ENCODE data around the gene GALNT2.

DNA sequence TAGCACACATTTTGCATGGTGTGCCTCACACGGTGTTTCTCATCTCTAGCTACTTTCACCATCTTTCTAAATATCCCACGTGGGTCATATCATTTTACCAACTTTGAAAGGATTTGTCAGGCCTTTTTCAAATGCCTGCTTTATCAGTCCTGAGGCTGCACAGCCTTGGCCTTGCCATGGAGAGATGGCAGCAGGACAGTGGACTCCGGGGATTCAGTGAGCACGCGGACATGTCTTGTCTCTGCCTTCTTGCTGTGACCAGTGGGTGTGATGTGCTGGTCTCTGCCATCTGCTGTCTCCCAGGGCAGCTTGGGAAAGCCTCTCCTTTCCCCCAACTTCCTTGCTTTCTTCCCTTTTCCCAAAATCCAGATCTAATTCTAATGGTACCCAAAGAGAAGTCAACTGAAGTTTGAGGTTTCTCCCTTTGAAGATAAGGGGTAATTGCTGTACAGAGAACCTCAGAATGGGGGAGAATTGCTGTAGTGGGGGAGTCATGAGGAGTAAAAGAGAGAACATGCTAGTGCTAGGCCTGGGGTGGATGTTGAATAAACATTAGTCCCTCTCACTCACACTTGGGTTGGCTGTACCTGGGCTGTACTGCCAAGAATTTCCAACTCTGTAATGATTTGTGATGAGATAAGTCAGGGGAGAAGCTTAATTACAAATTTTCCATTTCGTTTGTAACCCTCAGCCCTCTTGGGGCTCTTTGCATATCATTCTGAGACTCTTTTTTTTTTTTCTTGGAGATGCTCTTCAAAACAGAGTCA is 99.5 kb downstream of the GALNT2 start:
- no peak for TF ChIP-seq EZH2 (optimal IDR thresholded peaks at IDR 0.05; ENCODE audit: low read depth, low read length)
- TF ChIP-seq CTCF (IDR thresholded peaks at IDR 0.05; ENCODE audit: low read length), result no peak
- TF ChIP-seq EZH2phosphoT487 (IDR thresholded peaks at IDR 0.05; ENCODE audit: low read length), result no peak

All from MM.1S (cell line).